Common myeloid progenitor, CD34-positive (primary cell): Measurements from ENCODE around the gene HSD11B1L.

Experiments
- CTCF ChIA-PET: fragments of 350-600 bp; sonication (Branson Sonifier 250); formaldehyde crosslinking; loops from one replicate; lab custom pipeline; 2021; ENCODE audit warnings: antibody characterized with exemption; lab: Charles Lee
- POLR2A ChIA-PET: fragments of 350-600 bp; sonication (Branson Sonifier 250); formaldehyde crosslinking; loops from one replicate; lab custom pipeline; 2021; ENCODE audit warnings: antibody characterized with exemption; lab: Charles Lee
- DNase-seq, 3 donors: peaks; one replicate each; pipeline versions ENCODE4 v3.0.0 to v3.0.0-alpha.2; 2013
- H3K27ac ChIP-seq, 2 experiments: 1 replicate in 1 of 2; 2 replicates in 1 of 2; pipeline ENCODE4 v1.7.0; 2013; ENCODE audit warnings: inconsistent platforms in 2 of 2, low read length in 2 of 2, mild to moderate bottlenecking in 2 of 2, low read depth in 1 of 2, moderate library complexity in 1 of 2; ENCODE audit not compliant: severe bottlenecking in 2 of 2, insufficient read depth in 1 of 2, poor library complexity in 1 of 2
- H3K27me3 ChIP-seq, 5 experiments: replicated peaks in 2 of 5; 1 replicate in 3 of 5; 2 replicates in 2 of 5; pipeline versions ENCODE4 v1.6.1 to v1.7.0; 2013; ENCODE audit warnings: low read length in 4 of 5, mild to moderate bottlenecking in 2 of 5, moderate library complexity in 2 of 5, inconsistent platforms in 1 of 5; ENCODE audit not compliant: insufficient read depth in 5 of 5, control insufficient read depth in 4 of 5
- H3K36me3 ChIP-seq, 4 experiments: 1 replicate in 2 of 4; 2 replicates in 2 of 4; pipeline versions ENCODE4 v1.6.1 to v1.7.0; 2013; ENCODE audit warnings: low read length in 3 of 4, control low read depth in 1 of 4, mild to moderate bottlenecking in 1 of 4; ENCODE audit not compliant: control insufficient read depth in 4 of 4, insufficient read depth in 4 of 4
- H3K4me1 ChIP-seq, 4 experiments: 1 replicate in 3 of 4; 2 replicates in 1 of 4; pipeline versions ENCODE4 v1.6.1 to v1.7.1; 2013; ENCODE audit warnings: low read length in 3 of 4, mild to moderate bottlenecking in 3 of 4, control low read depth in 1 of 4, inconsistent platforms in 1 of 4, moderate library complexity in 1 of 4; ENCODE audit not compliant: control insufficient read depth in 4 of 4, insufficient read depth in 4 of 4; ENCODE audit errors: control extremely low read depth in 1 of 4
- H3K4me3 ChIP-seq, 7 experiments: 1 replicate in 4 of 7; 2 replicates in 3 of 7; pipeline versions ENCODE4 v1.5.1 to v1.7.0; 2013; ENCODE audit warnings: mild to moderate bottlenecking in 7 of 7, low read length in 6 of 7, moderate library complexity in 6 of 7, inconsistent platforms in 2 of 7, low read depth in 2 of 7, control low read depth in 1 of 7; ENCODE audit not compliant: insufficient read depth in 4 of 7, control insufficient read depth in 1 of 7; ENCODE audit errors: extremely low read depth in 1 of 7
- H3K9me3 ChIP-seq, 5 experiments: 1 replicate in 4 of 5; 2 replicates in 1 of 5; pipeline versions ENCODE4 v1.6.1 to v1.7.1; 2013; ENCODE audit warnings: low read length in 4 of 5, mild to moderate bottlenecking in 2 of 5, inconsistent platforms in 1 of 5, low read depth in 1 of 5, moderate library complexity in 1 of 5; ENCODE audit not compliant: control insufficient read depth in 4 of 5, insufficient read depth in 2 of 5; ENCODE audit errors: control extremely low read depth in 1 of 5
- WGBS: methylation state at CpG from one replicate; pipeline ENCODE4 v1.1.5; 2013; ENCODE audit not compliant: insufficient coverage; 5-methylcytosine and 5-hydroxymethylcytosine counted together

Gene HSD11B1L

DNA sequence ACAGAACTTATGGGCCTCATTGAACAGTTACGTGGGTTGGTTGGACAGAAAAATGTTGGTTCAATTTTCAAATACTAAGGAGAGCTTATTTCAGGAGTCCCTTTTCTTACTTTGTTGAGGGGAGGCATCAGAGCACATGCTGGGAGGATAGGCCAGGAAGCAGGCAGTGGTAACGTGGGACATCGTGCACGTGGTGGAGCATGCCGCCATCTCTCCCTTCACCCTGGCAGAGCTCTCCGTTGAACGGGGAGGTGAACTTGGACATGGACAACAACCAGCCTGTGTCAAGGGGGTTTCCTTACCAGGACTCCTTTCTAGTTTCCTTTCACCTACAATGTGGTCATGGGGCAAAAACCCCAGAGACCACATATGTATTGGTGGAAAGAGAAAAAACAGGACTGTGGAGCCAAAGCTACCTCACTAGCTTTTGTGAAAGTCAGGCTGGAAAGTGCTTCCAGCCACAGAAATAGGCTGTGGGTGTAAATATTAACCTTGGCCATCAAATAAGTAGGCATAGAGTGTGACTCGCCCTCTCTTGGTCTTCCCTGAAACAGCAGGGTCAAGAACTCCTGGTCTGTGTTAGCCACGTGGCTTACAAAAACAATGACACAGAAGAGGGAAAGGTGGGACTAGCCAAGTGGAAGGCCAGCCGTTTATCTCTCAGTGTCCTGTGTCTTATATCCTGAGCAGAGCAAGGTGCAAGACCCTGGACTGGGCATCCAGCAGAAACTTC, 14.9 kb upstream of the HSD11B1L start:
- no peaks in the 10 kb centered on the region for H3K4me1 ChIP-seq
- no peak overlapping the region for H3K4me3 ChIP-seq
- H3K27ac ChIP-seq, result no peak overlapping the region
- peaks cover 23 to 86% (median 64%) of the 10 kb centered on the region in 4 experiments for H3K36me3 ChIP-seq
- ChIA-PET POLR2A (no interaction called here), CTCF (interaction anchor here (1.3 to 1.7 kb wide), 2 partner anchors 11 to 19 kb away, joined by 3 read pairs; no protein-coding TSS in a partner anchor)
- WGBS, result 89% methylated on average over 7 of the region's 10 CpGs
- no peak for DNase-seq
- no peaks in the 10 kb centered on the region for H3K27me3 ChIP-seq
- H3K9me3 ChIP-seq, result no peaks in the 10 kb centered on the region

DNA sequence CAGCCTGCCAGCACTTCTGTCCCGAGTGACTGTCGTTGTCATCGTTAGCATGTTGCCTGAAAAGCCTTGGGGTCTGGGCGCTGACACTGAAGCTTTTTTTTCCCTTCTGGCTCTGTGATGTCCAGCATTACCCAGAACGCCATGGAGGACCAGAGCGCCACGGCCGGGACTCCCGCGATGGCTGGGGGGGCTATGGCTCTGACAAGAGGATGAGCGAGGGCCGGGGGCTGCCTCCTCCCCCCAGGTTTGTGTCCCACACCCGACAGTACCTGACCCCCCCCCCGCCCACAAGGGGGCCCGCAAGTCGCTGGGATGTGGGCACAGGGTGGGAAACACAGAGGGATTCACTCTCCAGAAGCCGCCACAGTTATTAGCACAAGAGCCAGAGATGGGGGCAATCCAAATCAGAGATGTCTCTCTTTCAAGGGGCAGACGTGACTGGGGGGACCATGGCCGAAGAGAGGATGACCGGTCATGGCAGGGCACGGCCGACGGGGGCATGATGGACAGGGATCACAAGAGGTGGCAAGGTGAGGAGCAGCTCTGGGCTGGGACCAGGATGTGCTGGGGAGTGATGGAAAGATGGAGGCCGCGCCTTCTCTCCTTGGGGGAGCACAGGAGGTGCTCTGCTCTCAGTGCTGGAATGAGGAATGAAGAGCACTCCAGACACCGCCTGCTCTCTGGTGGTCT, 13.8 kb upstream of the HSD11B1L start:
- WGBS, result 94% methylated on average over 21 of the region's 26 CpGs
- H3K4me1 ChIP-seq, result no peaks in the 10 kb centered on the region
- no peak overlapping the region for H3K4me3 ChIP-seq
- no peak overlapping the region for H3K27ac ChIP-seq
- CTCF ChIA-PET, result interaction anchor here (1.3 to 1.7 kb wide), 2 partner anchors 10 to 20 kb away, joined by 3 read pairs; no protein-coding TSS in a partner anchor
- H3K9me3 ChIP-seq, result no peaks in the 10 kb centered on the region
- H3K36me3 ChIP-seq, result peaks cover 15 to 85% (median 61%) of the 10 kb centered on the region in 4 experiments
- H3K27me3 ChIP-seq, result no peaks in the 10 kb centered on the region
- POLR2A ChIA-PET, result interaction anchor here (0.6 kb wide), 1 partner anchor 40 kb away, joined by 3 read pairs; no protein-coding TSS in a partner anchor
- DNase-seq, result no peak

DNA sequence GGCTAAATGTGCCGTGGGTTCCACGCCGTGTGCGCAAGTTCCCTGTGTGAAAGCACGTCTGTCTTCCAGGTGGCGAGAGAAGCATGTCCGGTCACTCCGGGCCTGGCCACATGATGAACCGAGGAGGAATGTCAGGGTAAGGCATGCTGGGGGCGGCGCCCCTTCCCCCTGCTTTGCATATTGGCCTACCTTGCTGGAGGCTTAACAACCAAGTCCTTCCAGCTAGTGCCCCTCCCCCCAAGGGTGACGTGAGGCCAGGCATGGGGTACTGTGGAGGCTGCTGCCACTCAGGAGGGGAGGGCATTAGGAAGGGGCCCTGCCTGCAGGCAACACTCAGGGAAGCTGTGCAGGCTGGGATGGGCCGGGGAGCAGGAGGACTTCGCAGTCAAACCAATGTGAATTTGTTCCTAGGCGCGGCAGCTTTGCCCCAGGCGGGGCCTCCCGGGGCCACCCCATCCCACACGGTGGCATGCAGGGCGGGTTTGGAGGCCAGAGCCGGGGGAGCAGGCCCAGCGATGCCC, 13.0 kb upstream of the HSD11B1L start:
- no peaks in the 10 kb centered on the region for H3K27me3 ChIP-seq
- no peak overlapping the region for H3K27ac ChIP-seq
- WGBS, result 98% methylated on average over 20 of the region's 22 CpGs
- ChIA-PET POLR2A (interaction anchor here (0.6 kb wide), 1 partner anchor 40 kb away, joined by 3 read pairs; no protein-coding TSS in a partner anchor), CTCF (interaction anchor here (1.7 kb wide), 1 partner anchor 9 kb away, joined by 3 read pairs; no protein-coding TSS in a partner anchor)
- peaks cover 15 to 79% (median 58%) of the 10 kb centered on the region in 4 experiments for H3K36me3 ChIP-seq
- H3K4me1 ChIP-seq, result no peaks in the 10 kb centered on the region
- no peak overlapping the region for H3K4me3 ChIP-seq
- no peak for DNase-seq
- no peaks in the 10 kb centered on the region for H3K9me3 ChIP-seq

DNA sequence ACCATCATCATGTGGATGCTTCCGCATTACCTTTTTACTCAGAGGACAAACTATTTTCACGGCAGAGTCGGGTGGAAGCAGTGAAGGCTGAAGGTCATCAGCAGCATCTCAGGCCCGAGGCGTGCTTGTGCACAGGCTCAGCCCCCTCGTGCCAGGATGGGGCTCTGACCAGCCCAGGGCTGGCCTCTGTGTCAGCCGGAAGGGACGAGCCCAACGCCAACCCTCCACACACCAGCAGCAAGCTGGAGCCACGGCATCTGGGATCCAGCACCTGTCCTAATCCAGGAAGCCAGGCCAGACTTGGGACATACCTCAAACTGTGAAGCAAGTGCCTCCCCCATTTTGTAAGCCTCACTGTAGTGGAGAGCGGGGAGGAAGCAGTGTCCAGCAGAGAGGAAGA, 11.6 kb upstream of the HSD11B1L start:
- no peak overlapping the region for H3K27ac ChIP-seq
- peaks cover 7 to 70% (median 49%) of the 10 kb centered on the region in 4 experiments for H3K36me3 ChIP-seq
- 87% methylated on average over 10 of the region's 11 CpGs for WGBS
- no peaks in the 10 kb centered on the region for H3K27me3 ChIP-seq
- DNase-seq, result no peak
- no peaks in the 10 kb centered on the region for H3K9me3 ChIP-seq
- H3K4me3 ChIP-seq, result no peak overlapping the region
- CTCF ChIA-PET, result no interaction called here
- POLR2A ChIA-PET, result no interaction called here
- H3K4me1 ChIP-seq, result no peaks in the 10 kb centered on the region

DNA sequence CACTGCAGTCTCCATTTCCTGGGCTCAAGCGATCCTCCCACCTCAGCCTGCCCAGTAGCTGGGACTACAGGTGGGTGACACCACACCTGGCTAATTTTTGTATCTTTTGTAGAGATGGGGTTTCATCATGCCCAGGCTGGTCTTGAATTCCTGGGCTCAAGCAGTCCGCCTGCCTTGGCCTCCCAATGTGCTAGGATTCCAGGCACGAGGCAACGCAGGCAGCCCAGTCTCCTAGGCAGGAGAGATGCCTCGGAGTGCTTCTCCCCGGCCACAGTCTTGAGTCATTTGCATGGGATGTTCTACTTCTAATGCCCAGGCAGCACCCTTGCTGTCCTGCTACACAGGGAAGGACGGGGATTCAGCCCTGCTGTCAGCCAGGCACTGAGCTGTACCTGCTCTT, 9.2 kb upstream of the HSD11B1L start:
- peaks cover 2 to 46% (median 26%) of the 10 kb centered on the region in 4 experiments for H3K36me3 ChIP-seq
- ChIA-PET POLR2A (interaction anchor here (0.8 kb wide), 1 partner anchor 10 kb away, joined by 3 read pairs; no protein-coding TSS in a partner anchor), CTCF (interaction anchor here (0.7 to 1.5 kb wide), 3 partner anchors 17 to 243 kb away, joined by 3 read pairs; no protein-coding TSS in a partner anchor)
- DNase-seq, result no peak
- WGBS, result 100% methylated on average over 7 of the region's 7 CpGs
- no peak overlapping the region for H3K27ac ChIP-seq
- H3K4me3 ChIP-seq, result no peak overlapping the region
- no peaks in the 10 kb centered on the region for H3K4me1 ChIP-seq
- H3K9me3 ChIP-seq, result no peaks in the 10 kb centered on the region
- H3K27me3 ChIP-seq, result no peaks in the 10 kb centered on the region

DNA sequence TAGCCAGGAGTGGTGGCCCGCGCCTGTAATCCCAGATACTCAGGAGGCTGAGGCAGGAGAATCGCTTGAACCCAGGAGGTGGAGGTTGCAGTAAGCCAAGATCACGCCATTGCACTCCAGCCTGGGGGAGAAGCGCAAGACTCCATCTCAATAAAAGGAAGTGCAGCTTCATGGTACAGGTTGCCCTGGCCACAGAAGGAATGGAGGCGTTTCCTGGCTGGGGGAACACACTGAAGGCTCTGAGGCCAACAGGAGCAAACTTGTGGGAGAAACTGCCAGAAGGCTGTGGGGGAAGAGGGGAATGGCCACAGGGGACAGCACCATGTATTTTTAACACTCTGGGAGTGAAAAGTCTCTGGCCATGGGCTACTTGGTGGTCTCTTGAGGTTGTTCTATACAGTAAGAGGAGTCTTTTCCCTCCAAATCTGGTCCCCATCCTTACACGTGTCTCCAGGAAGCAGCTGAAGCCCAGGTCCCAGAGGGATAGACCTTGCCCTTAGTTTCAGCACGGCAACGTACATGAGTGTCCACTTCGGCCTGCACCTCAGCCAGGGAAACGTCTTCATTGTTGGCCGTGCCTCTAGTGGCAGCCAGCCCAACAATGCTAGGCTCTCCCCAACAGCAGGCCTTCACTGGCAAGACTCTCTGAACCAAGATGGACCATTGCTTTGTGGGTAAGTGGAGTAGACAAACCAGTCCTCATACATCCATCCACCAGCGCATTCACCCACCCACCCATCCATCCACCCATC, 7.9 kb upstream of the HSD11B1L start:
- Histone ChIP-seq H3K27ac (no peak overlapping the region), H3K27me3 (no peaks in the 10 kb centered on the region), H3K4me1 (no peaks in the 10 kb centered on the region), H3K9me3 (no peaks in the 10 kb centered on the region), H3K4me3 (no peak overlapping the region), H3K36me3 (peaks cover 0 to 44% (median 15%) of the 10 kb centered on the region in 4 experiments)
- WGBS, result 99% methylated on average over 12 of the region's 13 CpGs
- ChIA-PET CTCF (interaction anchor here (0.7 kb wide), 1 partner anchor 261 kb away, joined by 3 read pairs; no protein-coding TSS in a partner anchor), POLR2A (no interaction called here)
- no peak for DNase-seq
